Measurements from ENCODE around the gene CDC27. TPM values are rescaled to one million over a fixed set of nuclear protein-coding genes. Genes with fewer than 3 reads are reported as not detected.

The CDC27 gene
- total RNA-seq, 1 experiment from 2014 or later = 83.3 TPM

DNA sequence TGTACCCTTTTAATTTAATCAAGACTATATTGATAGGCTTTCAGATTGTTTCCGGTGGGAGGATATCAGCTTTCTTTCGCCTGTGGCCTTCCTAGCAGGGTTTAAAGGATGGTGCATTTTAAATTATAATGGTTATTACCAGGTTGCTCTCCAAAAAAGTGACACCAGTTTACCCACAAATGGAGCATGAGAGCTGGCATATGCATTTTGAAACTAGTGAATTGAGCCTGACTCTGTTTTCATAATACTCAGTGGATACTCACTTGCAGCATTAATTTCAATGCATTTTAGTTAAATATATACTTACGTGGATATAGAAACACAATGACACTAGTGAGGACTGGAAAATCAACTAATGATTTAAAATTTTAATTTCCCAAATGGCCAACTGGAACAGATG, 25.8 kb upstream of the CDC27 start:
- peaks cover 17% of the 10 kb centered on the region for H3K27me3 Mint-ChIP-seq (ENCODE audit: low read depth)
- DNase-seq (ENCODE audit: low spot score) (no peak), ATAC-seq (no peak)
- no peak overlapping the region for H3K27ac Mint-ChIP-seq
- no peaks in the 10 kb centered on the region for H3K4me1 Mint-ChIP-seq
- CTCF ChIA-PET = no interaction called here
- no peaks in the 10 kb centered on the region for H3K36me3 Mint-ChIP-seq
- POLR2A ChIA-PET = no interaction called here
- TF ChIP-seq, protein P1, sequence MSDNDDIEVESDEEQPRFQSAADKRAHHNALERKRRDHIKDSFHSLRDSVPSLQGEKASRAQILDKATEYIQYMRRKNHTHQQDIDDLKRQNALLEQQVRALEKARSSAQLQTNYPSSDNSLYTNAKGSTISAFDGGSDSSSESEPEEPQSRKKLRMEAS (CRISPR knock-in tag; IDR thresholded peaks at IDR 0.05) = no peak
- TF ChIP-seq, protein P2, sequence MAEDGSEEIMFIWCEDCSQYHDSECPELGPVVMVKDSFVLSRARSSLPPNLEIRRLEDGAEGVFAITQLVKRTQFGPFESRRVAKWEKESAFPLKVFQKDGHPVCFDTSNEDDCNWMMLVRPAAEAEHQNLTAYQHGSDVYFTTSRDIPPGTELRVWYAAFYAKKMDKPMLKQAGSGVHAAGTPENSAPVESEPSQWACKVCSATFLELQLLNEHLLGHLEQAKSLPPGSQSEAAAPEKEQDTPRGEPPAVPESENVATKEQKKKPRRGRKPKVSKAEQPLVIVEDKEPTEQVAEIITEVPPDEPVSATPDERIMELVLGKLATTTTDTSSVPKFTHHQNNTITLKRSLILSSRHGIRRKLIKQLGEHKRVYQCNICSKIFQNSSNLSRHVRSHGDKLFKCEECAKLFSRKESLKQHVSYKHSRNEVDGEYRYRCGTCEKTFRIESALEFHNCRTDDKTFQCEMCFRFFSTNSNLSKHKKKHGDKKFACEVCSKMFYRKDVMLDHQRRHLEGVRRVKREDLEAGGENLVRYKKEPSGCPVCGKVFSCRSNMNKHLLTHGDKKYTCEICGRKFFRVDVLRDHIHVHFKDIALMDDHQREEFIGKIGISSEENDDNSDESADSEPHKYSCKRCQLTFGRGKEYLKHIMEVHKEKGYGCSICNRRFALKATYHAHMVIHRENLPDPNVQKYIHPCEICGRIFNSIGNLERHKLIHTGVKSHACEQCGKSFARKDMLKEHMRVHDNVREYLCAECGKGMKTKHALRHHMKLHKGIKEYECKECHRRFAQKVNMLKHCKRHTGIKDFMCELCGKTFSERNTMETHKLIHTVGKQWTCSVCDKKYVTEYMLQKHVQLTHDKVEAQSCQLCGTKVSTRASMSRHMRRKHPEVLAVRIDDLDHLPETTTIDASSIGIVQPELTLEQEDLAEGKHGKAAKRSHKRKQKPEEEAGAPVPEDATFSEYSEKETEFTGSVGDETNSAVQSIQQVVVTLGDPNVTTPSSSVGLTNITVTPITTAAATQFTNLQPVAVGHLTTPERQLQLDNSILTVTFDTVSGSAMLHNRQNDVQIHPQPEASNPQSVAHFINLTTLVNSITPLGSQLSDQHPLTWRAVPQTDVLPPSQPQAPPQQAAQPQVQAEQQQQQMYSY (CRISPR knock-in tag; IDR thresholded peaks at IDR 0.05) = no peak
- TF ChIP-seq ELF4 (CRISPR knock-in tag; IDR thresholded peaks at IDR 0.05; ENCODE audit: low read depth) = no peak
- TF ChIP-seq FOXJ3 (CRISPR knock-in tag; IDR thresholded peaks at IDR 0.05; ENCODE audit: borderline replicate concordance) = no peak
- TF ChIP-seq PRRX2 (CRISPR knock-in tag; IDR thresholded peaks at IDR 0.05) = no peak
- no peak for TF ChIP-seq ZNF263 (CRISPR knock-in tag; IDR thresholded peaks at IDR 0.05; ENCODE audit: low read depth)
- no peak for TF ChIP-seq NFATC4 (CRISPR knock-in tag; IDR thresholded peaks at IDR 0.05)
- TF ChIP-seq SMAD3 (CRISPR knock-in tag; IDR thresholded peaks at IDR 0.05; ENCODE audit: borderline replicate concordance) = no peak
- TF ChIP-seq EMX1 (CRISPR knock-in tag; IDR thresholded peaks at IDR 0.05) = no peak
- no peak for TF ChIP-seq MYBL2 (CRISPR knock-in tag; IDR thresholded peaks at IDR 0.05)
- TF ChIP-seq, protein P3, sequence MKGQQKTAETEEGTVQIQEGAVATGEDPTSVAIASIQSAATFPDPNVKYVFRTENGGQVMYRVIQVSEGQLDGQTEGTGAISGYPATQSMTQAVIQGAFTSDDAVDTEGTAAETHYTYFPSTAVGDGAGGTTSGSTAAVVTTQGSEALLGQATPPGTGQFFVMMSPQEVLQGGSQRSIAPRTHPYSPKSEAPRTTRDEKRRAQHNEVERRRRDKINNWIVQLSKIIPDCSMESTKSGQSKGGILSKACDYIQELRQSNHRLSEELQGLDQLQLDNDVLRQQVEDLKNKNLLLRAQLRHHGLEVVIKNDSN (CRISPR knock-in tag; IDR thresholded peaks at IDR 0.05) = no peak
- TF ChIP-seq, protein P4, sequence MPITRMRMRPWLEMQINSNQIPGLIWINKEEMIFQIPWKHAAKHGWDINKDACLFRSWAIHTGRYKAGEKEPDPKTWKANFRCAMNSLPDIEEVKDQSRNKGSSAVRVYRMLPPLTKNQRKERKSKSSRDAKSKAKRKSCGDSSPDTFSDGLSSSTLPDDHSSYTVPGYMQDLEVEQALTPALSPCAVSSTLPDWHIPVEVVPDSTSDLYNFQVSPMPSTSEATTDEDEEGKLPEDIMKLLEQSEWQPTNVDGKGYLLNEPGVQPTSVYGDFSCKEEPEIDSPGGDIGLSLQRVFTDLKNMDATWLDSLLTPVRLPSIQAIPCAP (CRISPR knock-in tag; IDR thresholded peaks at IDR 0.05) = no peak
- TF ChIP-seq, protein P5, sequence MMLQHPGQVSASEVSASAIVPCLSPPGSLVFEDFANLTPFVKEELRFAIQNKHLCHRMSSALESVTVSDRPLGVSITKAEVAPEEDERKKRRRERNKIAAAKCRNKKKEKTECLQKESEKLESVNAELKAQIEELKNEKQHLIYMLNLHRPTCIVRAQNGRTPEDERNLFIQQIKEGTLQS (CRISPR knock-in tag; conservative IDR thresholded peaks at IDR 0.05) = no peak
- no peak for TF ChIP-seq KAT7 (CRISPR knock-in tag; IDR thresholded peaks at IDR 0.05; ENCODE audit: borderline replicate concordance)
- TF ChIP-seq, protein P6, sequence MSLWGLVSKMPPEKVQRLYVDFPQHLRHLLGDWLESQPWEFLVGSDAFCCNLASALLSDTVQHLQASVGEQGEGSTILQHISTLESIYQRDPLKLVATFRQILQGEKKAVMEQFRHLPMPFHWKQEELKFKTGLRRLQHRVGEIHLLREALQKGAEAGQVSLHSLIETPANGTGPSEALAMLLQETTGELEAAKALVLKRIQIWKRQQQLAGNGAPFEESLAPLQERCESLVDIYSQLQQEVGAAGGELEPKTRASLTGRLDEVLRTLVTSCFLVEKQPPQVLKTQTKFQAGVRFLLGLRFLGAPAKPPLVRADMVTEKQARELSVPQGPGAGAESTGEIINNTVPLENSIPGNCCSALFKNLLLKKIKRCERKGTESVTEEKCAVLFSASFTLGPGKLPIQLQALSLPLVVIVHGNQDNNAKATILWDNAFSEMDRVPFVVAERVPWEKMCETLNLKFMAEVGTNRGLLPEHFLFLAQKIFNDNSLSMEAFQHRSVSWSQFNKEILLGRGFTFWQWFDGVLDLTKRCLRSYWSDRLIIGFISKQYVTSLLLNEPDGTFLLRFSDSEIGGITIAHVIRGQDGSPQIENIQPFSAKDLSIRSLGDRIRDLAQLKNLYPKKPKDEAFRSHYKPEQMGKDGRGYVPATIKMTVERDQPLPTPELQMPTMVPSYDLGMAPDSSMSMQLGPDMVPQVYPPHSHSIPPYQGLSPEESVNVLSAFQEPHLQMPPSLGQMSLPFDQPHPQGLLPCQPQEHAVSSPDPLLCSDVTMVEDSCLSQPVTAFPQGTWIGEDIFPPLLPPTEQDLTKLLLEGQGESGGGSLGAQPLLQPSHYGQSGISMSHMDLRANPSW (CRISPR knock-in tag; conservative IDR thresholded peaks at IDR 0.05; ENCODE audit: low read depth) = no peak
- no peak for TF ChIP-seq ZNF281 (CRISPR knock-in tag; IDR thresholded peaks at IDR 0.05)
- TF ChIP-seq ZNF416 (CRISPR knock-in tag; IDR thresholded peaks at IDR 0.05) = no peak
- no peak for TF ChIP-seq FOXP1 (CRISPR knock-in tag; IDR thresholded peaks at IDR 0.05; ENCODE audit: borderline replicate concordance)
- TF ChIP-seq, protein P7, sequence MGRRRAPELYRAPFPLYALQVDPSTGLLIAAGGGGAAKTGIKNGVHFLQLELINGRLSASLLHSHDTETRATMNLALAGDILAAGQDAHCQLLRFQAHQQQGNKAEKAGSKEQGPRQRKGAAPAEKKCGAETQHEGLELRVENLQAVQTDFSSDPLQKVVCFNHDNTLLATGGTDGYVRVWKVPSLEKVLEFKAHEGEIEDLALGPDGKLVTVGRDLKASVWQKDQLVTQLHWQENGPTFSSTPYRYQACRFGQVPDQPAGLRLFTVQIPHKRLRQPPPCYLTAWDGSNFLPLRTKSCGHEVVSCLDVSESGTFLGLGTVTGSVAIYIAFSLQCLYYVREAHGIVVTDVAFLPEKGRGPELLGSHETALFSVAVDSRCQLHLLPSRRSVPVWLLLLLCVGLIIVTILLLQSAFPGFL (CRISPR knock-in tag; IDR thresholded peaks at IDR 0.05; ENCODE audit: borderline replicate concordance) = no peak
- H3K9me3 Mint-ChIP-seq = no peaks in the 10 kb centered on the region
- no peak overlapping the region for H3K4me3 Mint-ChIP-seq

All from WTC11 (cell line).